Measurements from ENCODE around the gene MIOS.
"Not testable (repeated sequence)": the region's sequence is repeated elsewhere in the genome, so short reads cannot be mapped to it uniquely, and the experiment has no call there.

MIOS gene

GRCh38 chr7:7647495-7648036 is 80.9 kb downstream of the MIOS start:
- no peaks in the 10 kb centered on the region for H3K36me3 ChIP-seq (ENCODE audit: control insufficient read depth, insufficient read depth, low read length)
- H3K9ac ChIP-seq (ENCODE audit: low read depth, low read length) = no peak overlapping the region
- H3K4me1 ChIP-seq (ENCODE audit: control insufficient read depth, insufficient read depth, low read length) = 0 out of 2 replicates have a peak, but pooled peaks cover 2% of the 10 kb centered on the region
- H3K27me3 ChIP-seq (ENCODE audit: control insufficient read depth, insufficient read depth, low read length) = no peaks in the 10 kb centered on the region
- no peak overlapping the region for H3K27ac ChIP-seq (ENCODE audit: low read depth, low read length)
- H3K4me3 ChIP-seq (ENCODE audit: low read depth, low read length) = no peak overlapping the region
- no peaks in the 10 kb centered on the region for H3K9me3 ChIP-seq (ENCODE audit: control insufficient read depth, insufficient read depth, low read length)

- Histone ChIP-seq H3K27ac (ENCODE audit: low read depth, low read length) (no peak overlapping the region), H3K9ac (ENCODE audit: low read depth, low read length) (no peak overlapping the region), H3K4me1 (ENCODE audit: control insufficient read depth, insufficient read depth, low read length) (no peaks in the 10 kb centered on the region), H3K4me3 (ENCODE audit: low read depth, low read length) (no peak overlapping the region), H3K36me3 (ENCODE audit: control insufficient read depth, insufficient read depth, low read length) (no peaks in the 10 kb centered on the region), H3K27me3 (ENCODE audit: control insufficient read depth, insufficient read depth, low read length) (no peaks in the 10 kb centered on the region), H3K9me3 (ENCODE audit: control insufficient read depth, insufficient read depth, low read length) (no peaks in the 10 kb centered on the region)
Observed at GRCh38 chr7:7650682-7651206, 84.1 kb downstream of the MIOS start.

GRCh38 chr7:7651479-7651878 is 84.8 kb downstream of the MIOS start:
- H3K36me3 ChIP-seq (ENCODE audit: control insufficient read depth, insufficient read depth, low read length) = no peaks in the 10 kb centered on the region
- H3K9ac ChIP-seq (ENCODE audit: low read depth, low read length) = no peak overlapping the region
- H3K9me3 ChIP-seq (ENCODE audit: control insufficient read depth, insufficient read depth, low read length) = no peaks in the 10 kb centered on the region
- H3K4me3 ChIP-seq (ENCODE audit: low read depth, low read length) = no peak overlapping the region
- no peaks in the 10 kb centered on the region for H3K4me1 ChIP-seq (ENCODE audit: control insufficient read depth, insufficient read depth, low read length)
- no peaks in the 10 kb centered on the region for H3K27me3 ChIP-seq (ENCODE audit: control insufficient read depth, insufficient read depth, low read length)
- no peak overlapping the region for H3K27ac ChIP-seq (ENCODE audit: low read depth, low read length)

GRCh38 chr7:7652798-7653540 is 86.3 kb downstream of the MIOS start:
- no peak overlapping the region for H3K9ac ChIP-seq (ENCODE audit: low read depth, low read length)
- no peaks in the 10 kb centered on the region for H3K36me3 ChIP-seq (ENCODE audit: control insufficient read depth, insufficient read depth, low read length)
- H3K9me3 ChIP-seq (ENCODE audit: control insufficient read depth, insufficient read depth, low read length) = no peaks in the 10 kb centered on the region
- H3K4me1 ChIP-seq (ENCODE audit: control insufficient read depth, insufficient read depth, low read length) = no peaks in the 10 kb centered on the region
- H3K27ac ChIP-seq (ENCODE audit: low read depth, low read length) = no peak overlapping the region
- no peaks in the 10 kb centered on the region for H3K27me3 ChIP-seq (ENCODE audit: control insufficient read depth, insufficient read depth, low read length)
- no peak overlapping the region for H3K4me3 ChIP-seq (ENCODE audit: low read depth, low read length)

GRCh38 chr7:7653593-7654187 is 87.0 kb downstream of the MIOS start:
- Histone ChIP-seq H3K27me3 (ENCODE audit: control insufficient read depth, insufficient read depth, low read length) (no peaks in the 10 kb centered on the region), H3K9ac (ENCODE audit: low read depth, low read length) (no peak overlapping the region), H3K9me3 (ENCODE audit: control insufficient read depth, insufficient read depth, low read length) (no peaks in the 10 kb centered on the region), H3K27ac (ENCODE audit: low read depth, low read length) (no peak overlapping the region), H3K4me3 (ENCODE audit: low read depth, low read length) (no peak overlapping the region), H3K4me1 (ENCODE audit: control insufficient read depth, insufficient read depth, low read length) (no peaks in the 10 kb centered on the region), H3K36me3 (ENCODE audit: control insufficient read depth, insufficient read depth, low read length) (no peaks in the 10 kb centered on the region)

- H3K36me3 ChIP-seq (ENCODE audit: control insufficient read depth, insufficient read depth, low read length) = no peaks in the 10 kb centered on the region
- no peak overlapping the region for H3K27ac ChIP-seq (ENCODE audit: low read depth, low read length)
- no peaks in the 10 kb centered on the region for H3K4me1 ChIP-seq (ENCODE audit: control insufficient read depth, insufficient read depth, low read length)
- no peaks in the 10 kb centered on the region for H3K9me3 ChIP-seq (ENCODE audit: control insufficient read depth, insufficient read depth, low read length)
- no peak overlapping the region for H3K9ac ChIP-seq (ENCODE audit: low read depth, low read length)
- no peak overlapping the region for H3K4me3 ChIP-seq (ENCODE audit: low read depth, low read length)
- no peaks in the 10 kb centered on the region for H3K27me3 ChIP-seq (ENCODE audit: control insufficient read depth, insufficient read depth, low read length)
Observed at GRCh38 chr7:7654964-7655715, 88.5 kb downstream of the MIOS start.

- H3K4me1 ChIP-seq (ENCODE audit: control insufficient read depth, insufficient read depth, low read length); H3K9me3 ChIP-seq (ENCODE audit: control insufficient read depth, insufficient read depth, low read length); H3K4me3 ChIP-seq (ENCODE audit: low read depth, low read length); H3K27ac ChIP-seq (ENCODE audit: low read depth, low read length); H3K27me3 ChIP-seq (ENCODE audit: control insufficient read depth, insufficient read depth, low read length); H3K9ac ChIP-seq (ENCODE audit: low read depth, low read length); H3K36me3 ChIP-seq (ENCODE audit: control insufficient read depth, insufficient read depth, low read length): not testable (repeated sequence)
Observed at GRCh38 chr7:7656459-7656858, 89.8 kb downstream of the MIOS start.

Measured in HUES48 (cell line).